Mononuclear cell (primary cell): Measurements from ENCODE around the gene ADI1. TPM values are rescaled to one million over a fixed set of nuclear protein-coding genes. Genes with fewer than 3 reads are reported as not detected.

ENCODE experiments used
- H3K27me3 ChIP-seq: 2 replicates; pipeline ENCODE4 v1.6.0; 2011; ENCODE audit warnings: low read length, control low read depth; ENCODE audit not compliant: insufficient read depth
- H3K4me1 ChIP-seq: 2 replicates; pipeline ENCODE4 v1.5.1; 2011; ENCODE audit warnings: mild to moderate bottlenecking, low read length, control low read depth; ENCODE audit not compliant: insufficient read depth
- H3K4me3 ChIP-seq: 2 replicates; pipeline ENCODE4 v1.5.1; 2011; ENCODE audit warnings: mild to moderate bottlenecking, low read length, moderate library complexity
- H3K9me3 ChIP-seq: 2 replicates; pipeline ENCODE4 v1.5.1; 2011; ENCODE audit warnings: low read depth, mild to moderate bottlenecking, control low read depth, low read length
- total RNA-seq: library from RNA; depleted of rRNA; stranded (reverse); fragments of >200 nt; gene quantifications from one replicate; pipeline ENCODE4 v1.2.3, GENCODE V29; 2012

ADI1 gene
- total RNA-seq, 1 donor: 25.6 TPM

- H3K4me3 ChIP-seq: peak overlapping the region; percentile 22
- no peaks in the 10 kb centered on the region for H3K4me1 ChIP-seq
- no peaks in the 10 kb centered on the region for H3K9me3 ChIP-seq
- no peaks in the 10 kb centered on the region for H3K27me3 ChIP-seq
Observed at GRCh38 chr2:3535794-3536681, 16.7 kb upstream of the ADI1 start.

- H3K9me3 ChIP-seq: no peaks in the 10 kb centered on the region
- H3K4me1 ChIP-seq: no peaks in the 10 kb centered on the region
- no peaks in the 10 kb centered on the region for H3K27me3 ChIP-seq
- H3K4me3 ChIP-seq: no peak overlapping the region
Observed at GRCh38 chr2:3535467-3535793, 16.1 kb upstream of the ADI1 start.

GRCh38 chr2:3534251-3534814 is 15.0 kb upstream of the ADI1 start:
- Histone ChIP-seq H3K9me3 (no peaks in the 10 kb centered on the region), H3K4me3 (no peak overlapping the region), H3K27me3 (no peaks in the 10 kb centered on the region), H3K4me1 (no peaks in the 10 kb centered on the region)

GRCh38 chr2:3533836-3534235 is 14.5 kb upstream of the ADI1 start:
- Histone ChIP-seq H3K4me1 (no peaks in the 10 kb centered on the region), H3K27me3 (no peaks in the 10 kb centered on the region), H3K4me3 (no peak overlapping the region), H3K9me3 (no peaks in the 10 kb centered on the region)

GRCh38 chr2:3532941-3533340 is 13.6 kb upstream of the ADI1 start:
- no peaks in the 10 kb centered on the region for H3K27me3 ChIP-seq
- no peaks in the 10 kb centered on the region for H3K9me3 ChIP-seq
- no peaks in the 10 kb centered on the region for H3K4me1 ChIP-seq
- no peak overlapping the region for H3K4me3 ChIP-seq

- Histone ChIP-seq H3K4me1 (no peaks in the 10 kb centered on the region), H3K27me3 (no peaks in the 10 kb centered on the region), H3K4me3 (no peak overlapping the region), H3K9me3 (no peaks in the 10 kb centered on the region)
Observed at GRCh38 chr2:3529316-3530025, 10.1 kb upstream of the ADI1 start.

GRCh38 chr2:3527886-3528785 is 8.8 kb upstream of the ADI1 start:
- no peaks in the 10 kb centered on the region for H3K27me3 ChIP-seq

GRCh38 chr2:3526871-3527270 is 7.5 kb upstream of the ADI1 start:
- Histone ChIP-seq H3K4me1 (peaks cover 6% of the 10 kb centered on the region), H3K27me3 (no peaks in the 10 kb centered on the region), H3K9me3 (no peaks in the 10 kb centered on the region), H3K4me3 (no peak overlapping the region)

More at GRCh38 chr2:3527886-3528785, 8.8 kb upstream of the ADI1 start:
- Histone ChIP-seq H3K4me3 (no peak overlapping the region), H3K9me3 (no peaks in the 10 kb centered on the region), H3K4me1 (peaks cover 6% of the 10 kb centered on the region)

- peaks cover 28% of the 10 kb centered on the region for H3K4me1 ChIP-seq
- H3K9me3 ChIP-seq: no peaks in the 10 kb centered on the region
- H3K4me3 ChIP-seq: no peak overlapping the region
- no peaks in the 10 kb centered on the region for H3K27me3 ChIP-seq
Observed at GRCh38 chr2:3523551-3524041, 4.3 kb upstream of the ADI1 start.

- Histone ChIP-seq H3K4me1 (peaks cover 32% of the 10 kb centered on the region), H3K27me3 (no peaks in the 10 kb centered on the region), H3K4me3 (no peak overlapping the region), H3K9me3 (no peaks in the 10 kb centered on the region)
Observed at GRCh38 chr2:3522961-3523421, 3.7 kb upstream of the ADI1 start.

- Histone ChIP-seq H3K27me3 (no peaks in the 10 kb centered on the region), H3K4me3 (no peak overlapping the region), H3K4me1 (peaks cover 32% of the 10 kb centered on the region), H3K9me3 (no peaks in the 10 kb centered on the region)
Observed at GRCh38 chr2:3520591-3520990, 1.3 kb upstream of the ADI1 start.

- H3K9me3 ChIP-seq: no peaks in the 10 kb centered on the region
- H3K4me3 ChIP-seq: peak overlapping the region; percentile 83
- H3K4me1 ChIP-seq: peaks cover 29% of the 10 kb centered on the region
- H3K27me3 ChIP-seq: no peaks in the 10 kb centered on the region
Observed at GRCh38 chr2:3518496-3519254, 656 bp downstream of the ADI1 start.

- H3K4me1 ChIP-seq: peaks cover 25% of the 10 kb centered on the region
- H3K4me3 ChIP-seq: peak overlapping the region; percentile 83
Observed at GRCh38 chr2:3517948-3518495, 1.3 kb downstream of the ADI1 start.

GRCh38 chr2:3516831-3517230 is 2.5 kb downstream of the ADI1 start:
- Histone ChIP-seq H3K4me3 (no peak overlapping the region), H3K4me1 (peaks cover 25% of the 10 kb centered on the region), H3K9me3 (no peaks in the 10 kb centered on the region), H3K27me3 (no peaks in the 10 kb centered on the region)

More at GRCh38 chr2:3517948-3518495, 1.3 kb downstream of the ADI1 start:
- H3K9me3 ChIP-seq: no peaks in the 10 kb centered on the region
- no peaks in the 10 kb centered on the region for H3K27me3 ChIP-seq
